GM18951 (cell line): ENCODE measurements around the gene CD7.
"Not testable (repeated sequence)": the region's sequence is repeated elsewhere in the genome, so short reads cannot be mapped to it uniquely, and the experiment has no call there.

Experiments
- POLR2A ChIP-seq: IDR thresholded peaks from 4 replicates; pipeline ENCODE4 v1.6.1; 2011; ENCODE audit warnings: mild to moderate bottlenecking; ENCODE audit not compliant: insufficient read length, insufficient read depth; ENCODE audit errors: extremely low read depth
- in situ Hi-C: fragments of 300-500 bp; cut with MboI; formaldehyde crosslinking; loops from one replicate; pipeline ENCODE4 v1.12.0; 2022; ENCODE audit warnings: low sequenced_read_pairs, mixed read lengths, inconsistent platforms; ENCODE audit not compliant: unreplicated experiment

CD7 gene

DNA sequence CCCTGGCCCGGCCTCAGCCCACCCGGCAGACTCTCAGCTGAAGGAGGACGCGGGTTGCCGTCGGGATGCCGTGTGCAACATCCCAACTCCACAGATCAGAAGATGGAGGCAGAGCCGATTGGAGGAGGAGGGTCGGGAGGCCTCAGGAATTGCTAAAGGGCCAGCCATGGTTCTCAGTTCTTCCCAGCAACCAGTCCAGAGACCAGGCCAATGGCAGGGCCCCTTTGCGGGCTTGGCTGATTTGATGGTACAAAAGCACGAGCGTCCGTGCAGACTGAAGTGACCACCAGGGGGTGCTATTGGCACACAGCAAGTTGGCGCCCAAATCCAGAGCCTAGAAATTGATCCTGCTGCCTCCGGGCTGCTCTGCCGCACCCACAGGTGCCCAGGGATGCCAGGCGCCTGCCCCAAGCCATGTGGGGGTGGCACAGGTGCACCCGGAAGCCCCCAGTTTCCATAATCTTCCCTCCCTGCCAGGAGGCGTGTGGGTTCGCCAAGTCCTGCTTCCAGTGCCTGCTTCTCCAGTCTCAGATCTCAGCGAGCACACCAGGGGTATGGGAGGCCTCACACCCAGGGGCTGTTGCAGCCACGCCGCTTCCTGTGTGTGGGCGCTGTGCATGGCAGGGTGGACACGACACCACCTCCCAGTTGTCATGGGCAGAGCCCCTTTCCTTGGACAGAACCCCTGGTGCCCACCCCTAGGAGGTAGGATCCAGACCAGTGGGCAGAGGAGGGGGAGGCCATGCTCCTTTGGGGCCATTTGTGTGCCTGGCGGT, 34.5 kb upstream of the CD7 start:
- TF ChIP-seq POLR2A, result no peak
- in situ Hi-C loops, result no loop called here

DNA sequence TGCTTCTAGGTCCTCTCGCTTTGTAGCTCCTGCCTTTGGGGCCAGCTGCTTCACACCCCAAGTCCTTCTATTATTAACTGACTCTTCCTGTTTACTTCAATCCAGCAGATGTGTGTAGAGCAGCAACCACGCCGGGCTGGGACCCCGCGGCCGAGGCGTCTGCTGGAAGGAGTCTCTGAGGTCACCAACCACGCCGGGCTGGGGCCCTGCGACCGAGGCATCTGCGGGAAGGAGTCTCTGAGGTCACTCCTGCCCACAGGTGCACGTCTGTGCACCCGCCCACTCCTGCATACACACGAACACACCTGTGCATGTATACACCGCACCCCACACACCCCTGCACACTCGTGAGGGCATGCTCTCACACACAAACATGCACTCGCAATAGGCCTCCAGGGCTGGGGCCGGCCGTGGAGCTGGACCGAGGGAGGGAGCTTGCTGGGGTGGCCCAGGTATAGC, 33.9 kb upstream of the CD7 start:
- in situ Hi-C loops, result no loop called here

DNA sequence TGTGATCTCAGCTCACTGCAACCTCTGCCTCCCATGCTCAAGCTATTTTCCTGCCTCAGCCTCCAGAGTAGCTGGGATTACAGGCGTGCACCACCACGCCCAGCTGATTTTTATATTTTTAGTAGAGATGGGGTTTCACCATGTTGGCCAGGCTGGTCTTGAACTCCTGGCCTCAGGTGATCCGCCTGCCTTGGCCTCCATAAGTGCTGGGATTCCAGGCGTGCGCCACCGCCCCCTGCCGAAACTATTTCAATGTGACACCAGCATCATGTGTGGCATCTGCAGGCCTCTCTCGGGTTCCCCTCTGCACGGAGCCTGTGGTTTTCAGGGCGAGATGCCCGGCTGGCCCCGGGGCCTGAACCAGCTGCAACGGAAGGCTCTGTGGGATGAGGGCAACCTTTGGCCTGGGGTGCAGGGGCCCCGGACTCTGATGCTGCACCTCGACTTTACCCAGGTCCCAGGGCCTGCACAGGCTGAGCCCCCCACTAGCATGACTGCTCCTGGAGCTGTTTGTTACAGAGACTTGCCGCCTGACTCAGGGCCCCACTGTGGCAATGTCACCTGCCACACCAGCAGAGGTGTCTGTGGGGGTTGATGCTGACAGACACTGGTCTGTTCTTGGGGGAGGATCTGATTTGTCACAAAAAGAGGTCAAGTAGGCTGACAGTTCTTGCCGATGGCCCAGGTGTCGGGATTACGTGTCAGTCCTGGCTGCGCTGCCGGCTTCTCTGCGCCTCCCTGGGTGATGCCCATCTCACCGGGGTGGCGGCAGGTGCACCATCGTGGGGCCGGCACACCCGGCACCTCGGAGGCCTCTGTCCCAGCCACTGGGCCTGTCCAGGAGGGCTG, 33.0 kb upstream of the CD7 start:
- no peak for TF ChIP-seq POLR2A
- in situ Hi-C loops, result no loop called here

More for the DNA sequence above, 33.9 kb upstream of the CD7 start:
- TF ChIP-seq POLR2A, result no peak

DNA sequence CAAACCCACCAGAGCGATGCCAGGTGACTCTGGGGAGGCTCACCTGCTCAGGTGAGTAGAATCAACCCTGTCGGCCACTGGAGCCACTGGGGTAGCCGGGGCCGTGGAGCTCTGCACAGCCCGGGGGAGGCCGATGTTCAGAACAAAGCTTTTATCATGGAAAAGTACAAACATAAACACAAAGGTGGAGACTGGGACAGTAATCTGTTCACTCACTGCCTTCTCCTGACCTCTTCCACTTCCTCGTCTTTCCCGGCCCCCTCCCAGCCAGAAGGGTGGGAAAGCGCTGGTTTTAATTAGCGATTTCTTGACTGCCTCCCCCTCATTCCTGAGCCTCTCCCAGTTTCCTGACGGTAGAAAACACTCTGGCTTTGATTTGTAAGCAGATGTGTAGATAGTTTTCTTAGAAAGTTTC, 31.9 kb upstream of the CD7 start:
- in situ Hi-C loops, result no loop called here
- TF ChIP-seq POLR2A, result no peak

DNA sequence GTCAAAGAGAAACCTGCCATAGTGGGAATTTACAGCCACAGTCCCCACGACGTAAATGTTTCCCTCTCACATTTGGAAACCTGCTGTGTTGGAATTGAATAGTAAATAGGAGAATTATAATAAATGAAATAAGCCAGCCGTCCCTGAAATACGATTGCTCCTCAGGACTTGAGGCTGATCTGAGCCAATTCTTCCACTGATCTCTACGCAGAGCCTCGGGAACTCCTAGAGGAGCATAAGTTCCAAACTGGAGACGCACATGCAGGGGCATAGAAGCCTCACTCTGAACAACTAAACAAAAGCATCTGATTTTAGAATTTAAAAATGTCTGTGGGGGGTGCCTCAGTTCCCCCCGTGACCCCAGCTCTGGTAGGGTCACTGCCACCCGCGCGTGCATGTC, 31.5 kb upstream of the CD7 start:
- in situ Hi-C loops, result no loop called here

DNA sequence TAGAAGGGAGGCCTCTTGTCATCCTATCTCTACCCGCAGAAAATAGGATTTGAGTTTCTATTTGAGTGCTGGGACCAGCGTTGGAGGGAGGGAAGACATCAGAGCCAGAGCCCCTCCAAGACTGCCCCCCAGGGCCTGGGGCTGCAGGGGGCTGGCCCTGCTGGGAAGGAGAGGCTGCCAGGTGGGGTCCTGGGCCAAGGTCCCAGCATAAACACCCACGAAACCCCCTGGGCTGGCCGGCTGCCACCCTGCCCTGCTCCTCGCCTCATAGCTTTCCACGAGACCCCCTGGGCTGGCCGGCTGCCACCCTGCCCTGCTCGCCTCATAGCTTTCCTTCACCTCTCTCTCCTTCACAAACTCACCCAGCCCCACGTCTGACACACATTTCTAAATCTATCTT, 31.0 kb upstream of the CD7 start:
- in situ Hi-C loops, result no loop called here
- no peak for TF ChIP-seq POLR2A

More for the DNA sequence above, 31.5 kb upstream of the CD7 start:
- TF ChIP-seq POLR2A, result no peak

DNA sequence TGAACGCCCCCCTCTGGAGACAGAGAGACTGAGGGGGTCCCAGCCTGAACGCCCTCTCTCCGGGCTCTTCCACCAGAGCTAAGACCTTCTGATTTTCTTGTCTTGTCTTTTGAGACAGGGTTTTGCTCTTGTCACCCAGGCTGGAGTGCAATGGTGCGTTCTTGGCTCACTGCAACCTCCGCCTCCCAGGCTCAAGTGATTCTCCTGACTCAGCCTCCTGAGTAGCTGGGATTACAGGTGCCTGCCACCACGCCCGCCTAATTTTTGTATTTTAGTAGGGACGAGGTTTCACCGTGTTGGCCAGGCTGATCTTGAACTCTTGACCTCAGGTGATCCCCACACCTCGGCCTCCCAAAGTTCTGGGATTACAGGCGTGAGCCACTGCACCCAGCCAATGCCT, 30.6 kb upstream of the CD7 start:
- in situ Hi-C loops, result not testable (repeated sequence)

DNA sequence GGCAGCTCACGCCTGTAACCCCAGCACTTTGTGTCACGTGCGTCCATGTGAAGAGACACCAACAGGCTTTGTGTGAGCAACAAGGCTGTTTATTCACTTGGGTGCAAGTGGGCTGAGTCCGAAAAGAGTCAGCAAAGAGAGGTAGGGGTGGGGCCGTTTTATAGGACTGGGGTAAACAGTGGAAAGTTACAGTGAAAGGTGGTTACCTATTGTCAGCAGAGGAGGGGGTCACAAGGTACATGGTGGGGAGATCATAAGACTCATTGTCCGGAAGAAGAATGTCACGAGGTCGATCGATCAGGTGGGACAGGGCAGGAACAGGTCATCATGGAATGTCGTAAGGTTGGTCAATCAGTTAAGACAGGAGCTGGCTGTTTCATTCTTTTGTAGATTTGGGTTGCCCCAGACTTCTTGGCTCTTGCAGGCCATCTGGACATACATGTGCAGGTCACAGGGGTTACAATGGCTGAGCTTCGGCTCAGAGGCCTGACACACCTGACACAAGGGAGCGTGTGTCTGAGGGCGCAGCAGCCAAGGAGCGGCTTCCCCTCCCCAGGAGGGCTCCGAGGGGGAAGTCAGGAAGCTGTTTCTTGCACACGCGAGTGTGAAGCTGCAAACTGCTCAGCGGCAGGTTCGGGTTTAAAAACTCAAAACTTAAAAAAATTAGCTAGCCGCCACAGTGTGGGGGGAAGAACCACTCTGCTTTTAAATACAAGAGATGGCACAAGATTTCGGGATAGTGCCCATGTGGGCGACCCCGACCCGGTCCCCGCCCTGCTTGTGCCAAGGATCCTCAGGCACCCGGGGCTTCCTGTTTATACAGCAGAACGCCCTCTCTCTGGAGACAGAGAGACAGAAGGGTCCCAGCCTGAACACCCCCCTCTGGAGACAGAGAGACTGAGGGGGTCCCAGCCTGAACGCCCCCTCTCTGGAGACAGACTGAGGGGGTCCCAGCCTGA, 29.2 kb upstream of the CD7 start:
- TF ChIP-seq POLR2A, result no peak
- in situ Hi-C loops, result no loop called here

DNA sequence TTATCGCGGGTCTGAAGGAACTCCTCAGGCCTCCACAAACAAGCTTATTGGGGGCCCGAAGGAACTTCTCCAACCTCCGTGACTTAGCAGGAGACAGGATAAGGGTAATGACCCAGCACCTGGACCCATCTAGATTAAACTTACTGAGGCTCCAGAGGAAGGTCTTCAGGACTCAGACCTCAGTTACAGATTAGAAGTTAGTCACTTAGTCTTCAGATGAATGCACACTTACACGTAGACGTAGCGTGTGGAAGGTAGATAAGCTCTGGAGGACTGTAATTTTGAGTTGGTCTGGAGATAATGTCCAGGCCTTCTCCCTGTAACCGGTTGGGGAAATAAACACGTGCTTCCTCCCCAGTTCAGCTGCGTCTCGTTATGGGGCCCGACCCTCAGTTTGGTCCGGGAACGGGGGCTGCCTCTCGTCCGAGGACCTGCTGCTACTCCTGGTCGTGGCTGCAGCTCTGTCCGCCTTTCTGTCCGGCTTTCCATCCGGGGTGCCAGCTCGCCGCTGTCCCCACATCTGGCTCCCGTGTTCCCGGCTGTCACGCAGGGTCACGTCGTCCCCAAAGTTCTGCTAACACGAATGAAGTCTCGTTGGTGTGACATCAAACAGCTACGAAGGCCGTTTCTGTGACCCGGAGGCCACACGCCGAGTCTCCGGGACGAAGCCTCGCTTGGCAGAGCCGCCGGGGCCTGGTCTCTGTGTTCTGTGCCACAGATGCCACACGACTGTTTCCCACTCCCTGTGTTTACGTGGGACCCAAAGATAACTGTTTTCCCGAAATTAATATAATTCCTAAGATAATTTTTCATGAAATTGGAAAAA, 28.0 kb upstream of the CD7 start:
- TF ChIP-seq POLR2A, result no peak
- in situ Hi-C loops, result no loop called here

DNA sequence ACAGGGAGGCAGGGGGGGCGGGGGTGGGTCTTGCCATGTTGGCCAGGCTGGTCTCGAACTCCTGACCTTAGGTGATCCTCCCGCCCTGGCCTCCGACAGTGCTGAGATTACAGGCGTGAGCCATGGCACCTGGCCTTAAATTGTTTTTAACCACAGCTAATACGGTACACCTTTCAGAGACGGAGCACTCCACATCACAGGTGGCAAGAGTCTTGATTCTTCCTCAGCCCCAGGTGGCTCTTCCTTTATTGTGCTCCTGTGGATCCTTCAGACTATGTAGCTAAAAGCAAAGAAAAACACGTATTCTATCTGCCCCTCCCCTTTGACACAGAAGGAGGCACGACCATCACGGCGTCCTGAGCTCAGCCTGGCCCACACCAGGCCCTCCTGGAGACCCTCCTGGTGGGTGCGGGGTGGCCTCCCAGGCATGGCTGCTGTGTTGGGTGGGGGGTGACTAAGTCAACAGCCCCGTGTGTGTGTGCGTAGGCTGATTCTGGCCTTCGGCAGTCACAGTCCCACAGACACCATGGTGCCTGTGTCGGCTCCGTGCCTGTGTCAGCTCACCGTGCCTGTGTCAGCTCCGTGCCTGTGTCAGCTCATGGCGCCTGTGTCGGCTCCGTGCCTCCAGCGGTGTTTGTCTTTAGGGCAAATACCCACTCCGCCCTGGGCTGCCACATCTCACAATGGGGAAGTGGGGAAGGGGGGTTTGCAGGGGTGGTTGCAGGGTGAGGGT, 26.9 kb upstream of the CD7 start:
- in situ Hi-C loops, result no loop called here

DNA sequence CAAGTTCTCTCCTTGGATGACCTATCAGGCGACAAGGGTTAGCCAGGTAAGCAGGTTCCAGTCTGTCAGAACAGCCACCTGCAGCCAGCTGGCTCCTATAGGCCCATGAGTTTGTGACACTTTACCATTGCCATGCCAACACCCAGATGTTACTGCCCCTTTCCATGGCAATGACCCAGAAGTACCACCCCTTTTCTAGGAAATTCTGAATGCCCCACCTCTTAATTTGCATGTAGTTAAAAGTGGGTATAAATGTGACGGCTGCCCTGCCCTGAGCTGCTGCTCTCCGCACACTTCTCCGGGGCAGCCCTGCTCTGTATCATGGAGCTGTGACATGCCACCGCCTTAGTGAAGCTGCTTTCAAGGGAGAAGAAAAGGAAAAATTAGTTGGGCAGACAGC, 26.2 kb upstream of the CD7 start:
- TF ChIP-seq POLR2A, result no peak
- in situ Hi-C loops, result no loop called here

More for the DNA sequence above, 26.9 kb upstream of the CD7 start:
- TF ChIP-seq POLR2A, result no peak
